Tibial artery (tissue), 4 donors: ENCODE results near the gene RPL28.

Experiments
- DNase-seq, 2 donors: peaks; one replicate each; pipeline ENCODE4 v3.0.0-alpha.2; 2019
- H3K27ac ChIP-seq, 2 donors: fragments of 200-600 bp; sonication (generic) in 1 of 2; 1 replicate in 1 of 2; 2 replicates in 1 of 2; pipeline ENCODE4 v1.5.1; 2018 to 2019; ENCODE audit warnings: mild to moderate bottlenecking in 1 of 2
- H3K27me3 ChIP-seq, 2 donors: fragments of 200-600 bp; sonication (generic) in 1 of 2; one replicate each; pipeline versions ENCODE4 v1.5.1 to v1.6.0; 2016 to 2019
- H3K36me3 ChIP-seq, 3 donors: fragments of 200-600 bp; sonication (generic) in 2 of 3; one replicate each; pipeline ENCODE4 v1.5.1; 2016 to 2019; ENCODE audit warnings: mild to moderate bottlenecking in 2 of 3
- H3K4me1 ChIP-seq, 4 donors: fragments of 200-600 bp; sonication (generic) in 2 of 4; 1 replicate in 3 of 4; 2 replicates in 1 of 4; pipeline ENCODE4 v1.5.1; 2016 to 2019
- H3K4me3 ChIP-seq, 2 donors: fragments of 200-600 bp; sonication (generic) in 1 of 2; 1 replicate in 1 of 2; 2 replicates in 1 of 2; pipeline ENCODE4 v1.5.1; 2018 to 2019; ENCODE audit warnings: mild to moderate bottlenecking in 2 of 2
- H3K9me3 ChIP-seq, 3 donors: fragments of 200-600 bp; sonication (generic) in 1 of 3; one replicate each; pipeline ENCODE4 v1.5.1; 2016 to 2019
- CTCF ChIP-seq, 2 experiments: fragments of 200-600 bp in 1 of 2; fragments of 450-650 bp in 1 of 2; IDR thresholded peaks; one replicate each; pipeline ENCODE4 v1.5.1; 2017 to 2019; ENCODE audit warnings: antibody characterized with exemption in 2 of 2, mild to moderate bottlenecking in 1 of 2, moderate library complexity in 1 of 2
- intact Hi-C: fragments of 100-400 bp; cut with DNase I; formaldehyde crosslinking; loops from one replicate; pipeline ENCODE4 v1.15.0; 2023; ENCODE audit warnings: low total_unique reads

RPL28 gene

GRCh38 chr19:55441319-55441691 is 55.6 kb downstream of the RPL28 start:
- Histone ChIP-seq H3K36me3 (no peaks in the 10 kb centered on the region), H3K4me3 (no peak overlapping the region), H3K9me3 (no peaks in the 10 kb centered on the region), H3K27me3 (peaks cover 0 to 93% of the 10 kb centered on the region in 2 donors), H3K4me1 (peaks cover 0 to 22% (median 9%) of the 10 kb centered on the region in 4 donors), H3K27ac (no peak overlapping the region)
- intact Hi-C loops: no loop called here
- no peak for TF ChIP-seq CTCF (IDR thresholded peaks at IDR 0.05)
- DNase-seq: no peak

- H3K4me3 ChIP-seq: no peak overlapping the region
- H3K27me3 ChIP-seq: peaks cover 0 to 92% of the 10 kb centered on the region in 2 donors
These were observed 56.1 kb downstream of the RPL28 start for GRCh38 chr19:55441692-55442321.

GRCh38 chr19:55442372-55442961 is 56.7 kb downstream of the RPL28 start:
- Histone ChIP-seq H3K36me3 (no peaks in the 10 kb centered on the region), H3K27ac (no peak overlapping the region), H3K9me3 (no peaks in the 10 kb centered on the region), H3K4me3 (no peak overlapping the region), H3K4me1 (peaks cover 0 to 22% (median 9%) of the 10 kb centered on the region in 4 donors), H3K27me3 (peaks cover 0 to 93% of the 10 kb centered on the region in 2 donors)
- TF ChIP-seq CTCF (IDR thresholded peaks at IDR 0.05): no peak
- no peak for DNase-seq
- intact Hi-C loops: no loop called here

More at GRCh38 chr19:55441692-55442321, 56.1 kb downstream of the RPL28 start:
- DNase-seq: no peak
- peaks cover 0 to 22% (median 9%) of the 10 kb centered on the region in 4 donors for H3K4me1 ChIP-seq
- no peaks in the 10 kb centered on the region for H3K36me3 ChIP-seq
- intact Hi-C loops: no loop called here
- TF ChIP-seq CTCF (IDR thresholded peaks at IDR 0.05): no peak
- no peak overlapping the region for H3K27ac ChIP-seq
- H3K9me3 ChIP-seq: no peaks in the 10 kb centered on the region

GRCh38 chr19:55443045-55443823 is 57.5 kb downstream of the RPL28 start, which contains the start of gene SHISA7:
Gene SHISA7 (minus strand): TSS chr19:55443300. CDS start chr19:55442863, 437 bp downstream.
- Histone ChIP-seq H3K27me3 (peaks cover 0 to 86% of the 10 kb centered on the region in 2 donors), H3K36me3 (no peaks in the 10 kb centered on the region), H3K27ac (no peak within 1 kb of the TSS), H3K4me3 (no peak within 1 kb of the TSS), H3K4me1 (peaks cover 0 to 22% (median 9%) of the 10 kb centered on the region in 4 donors), H3K9me3 (no peaks in the 10 kb centered on the region)
- no peak for TF ChIP-seq CTCF (IDR thresholded peaks at IDR 0.05)
- intact Hi-C loops: no loop called here
- no peak for DNase-seq

GRCh38 chr19:55443824-55444480 is 58.2 kb downstream of the RPL28 start:
- Histone ChIP-seq H3K36me3 (no peaks in the 10 kb centered on the region), H3K27me3 (peaks cover 0 to 79% of the 10 kb centered on the region in 2 donors), H3K4me1 (peaks cover 0 to 22% (median 9%) of the 10 kb centered on the region in 4 donors), H3K9me3 (no peaks in the 10 kb centered on the region), H3K4me3 (no peak overlapping the region), H3K27ac (no peak overlapping the region)
- DNase-seq: no peak
- intact Hi-C loops: no loop called here
- no peak for TF ChIP-seq CTCF (IDR thresholded peaks at IDR 0.05)
